Measurements from ENCODE around the gene PCK2. TPM values are rescaled to one million over a fixed set of nuclear protein-coding genes. Genes with fewer than 3 reads are reported as not detected.
A peak's percentile ranks its signal among the peaks of the same experiment; 100 is the strongest.

PCK2 gene
- total RNA-seq, 1 experiment from 2014 or later, result 16.8 TPM

- H3K27ac ChIP-seq (ENCODE audit: low read depth, low read length, poor library complexity, severe bottlenecking), result no peak overlapping the region
- TF ChIP-seq CTCF (conservative IDR thresholded peaks at IDR 0.05; ENCODE audit: low read depth, low read length) (no peak), EZH2 (IDR thresholded peaks at IDR 0.05; ENCODE audit: borderline replicate concordance, low read depth, low read length, poor library complexity, severe bottlenecking) (no peak)
- intact Hi-C loops (cut with micrococcal nuclease; ENCODE audit: unreplicated experiment), result no loop called here
- ChIA-PET CTCF (no interaction called here), POLR2A (ENCODE audit: low non-redundant PET) (no interaction called here)
- DNase-seq (ENCODE audit: low spot score), result no peak
- no peaks in the 10 kb centered on the region for H3K4me1 ChIP-seq (ENCODE audit: insufficient read depth, low read length, poor library complexity, severe bottlenecking)
- no TSS peak for BruUV-seq (replicated peaks)
- H3K4me3 ChIP-seq (ENCODE audit: low read depth, low read length, poor library complexity, severe bottlenecking), result no peak overlapping the region
- no peaks in the 10 kb centered on the region for H3K27me3 ChIP-seq (replicated peaks; ENCODE audit: insufficient read depth, low read depth, low read length, poor library complexity)
- peaks cover 28% of the 10 kb centered on the region for H3K36me3 ChIP-seq (ENCODE audit: insufficient read depth, low read length, poor library complexity, severe bottlenecking)
- no peaks in the 10 kb centered on the region for H3K9me3 ChIP-seq (ENCODE audit: low read depth, low read length, poor library complexity, severe bottlenecking)
These were observed 28.8 kb downstream of the PCK2 start for GRCh38 chr14:24122898-24123297.

DNA sequence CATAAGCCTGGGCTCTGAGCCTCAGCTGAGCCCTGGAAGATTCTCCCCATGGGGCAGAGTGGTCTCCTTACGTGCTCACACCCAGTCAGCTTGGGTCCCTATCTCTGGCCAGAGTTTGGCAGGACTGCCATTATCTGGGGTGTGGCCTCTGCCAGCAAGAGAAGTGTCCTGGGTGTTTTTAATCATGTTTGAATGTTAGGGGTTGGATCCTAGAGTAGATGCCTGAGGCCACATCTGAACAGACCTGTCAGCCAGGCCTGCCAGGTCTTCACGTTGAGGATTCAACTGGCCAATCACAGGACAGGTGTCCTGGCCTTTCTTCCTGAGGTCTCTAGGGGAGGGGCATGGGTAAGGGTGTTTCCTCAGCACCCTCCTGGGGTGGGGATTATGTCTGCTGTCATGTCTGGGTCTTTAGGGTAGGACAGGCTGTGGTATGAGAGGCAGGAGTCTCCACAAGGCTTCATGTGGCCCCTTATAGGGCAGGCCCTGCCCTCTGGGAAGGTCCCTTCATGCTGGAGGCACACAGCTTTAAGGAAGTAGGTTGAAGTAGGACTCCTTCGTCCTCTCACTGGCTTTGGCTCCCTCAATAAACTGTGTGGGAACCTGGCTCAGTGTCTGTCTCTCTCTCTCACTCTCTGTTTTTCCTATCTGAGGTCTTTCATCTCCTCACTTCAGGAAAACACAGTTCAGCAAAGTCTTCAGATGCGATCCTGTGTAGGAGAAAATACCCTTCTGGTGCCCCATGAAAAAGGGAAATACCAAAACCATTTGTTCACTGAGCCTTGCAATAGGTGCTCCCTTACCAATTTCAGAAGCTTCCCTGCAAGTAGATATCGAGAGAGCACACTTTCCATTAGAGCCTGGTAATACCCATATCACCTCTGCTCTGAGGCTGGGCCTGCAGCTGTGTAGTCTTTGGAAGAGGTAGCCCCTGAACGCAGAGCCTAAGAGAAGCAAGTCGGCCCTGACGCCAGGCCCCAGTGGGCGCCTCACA is 29.6 kb downstream of the PCK2 start:
- Histone ChIP-seq H3K9me3 (ENCODE audit: low read depth, low read length, poor library complexity, severe bottlenecking) (no peaks in the 10 kb centered on the region), H3K27me3 (replicated peaks; ENCODE audit: insufficient read depth, low read depth, low read length, poor library complexity) (no peaks in the 10 kb centered on the region), H3K4me3 (ENCODE audit: low read depth, low read length, poor library complexity, severe bottlenecking) (no peak overlapping the region), H3K27ac (ENCODE audit: low read depth, low read length, poor library complexity, severe bottlenecking) (no peak overlapping the region), H3K4me1 (ENCODE audit: insufficient read depth, low read length, poor library complexity, severe bottlenecking) (no peaks in the 10 kb centered on the region), H3K36me3 (ENCODE audit: insufficient read depth, low read length, poor library complexity, severe bottlenecking) (peaks cover 20% of the 10 kb centered on the region)
- intact Hi-C loops (cut with micrococcal nuclease; ENCODE audit: unreplicated experiment), result no loop called here
- TF ChIP-seq EZH2 (IDR thresholded peaks at IDR 0.05; ENCODE audit: borderline replicate concordance, low read depth, low read length, poor library complexity, severe bottlenecking), result no peak
- TF ChIP-seq CTCF (conservative IDR thresholded peaks at IDR 0.05; ENCODE audit: low read depth, low read length), result no peak
- POLR2A ChIA-PET (ENCODE audit: low non-redundant PET), result no interaction called here
- CTCF ChIA-PET, result no interaction called here
- BruUV-seq (replicated peaks), result TSS peak; percentile 39
- DNase-seq (ENCODE audit: low spot score), result no peak

DNA sequence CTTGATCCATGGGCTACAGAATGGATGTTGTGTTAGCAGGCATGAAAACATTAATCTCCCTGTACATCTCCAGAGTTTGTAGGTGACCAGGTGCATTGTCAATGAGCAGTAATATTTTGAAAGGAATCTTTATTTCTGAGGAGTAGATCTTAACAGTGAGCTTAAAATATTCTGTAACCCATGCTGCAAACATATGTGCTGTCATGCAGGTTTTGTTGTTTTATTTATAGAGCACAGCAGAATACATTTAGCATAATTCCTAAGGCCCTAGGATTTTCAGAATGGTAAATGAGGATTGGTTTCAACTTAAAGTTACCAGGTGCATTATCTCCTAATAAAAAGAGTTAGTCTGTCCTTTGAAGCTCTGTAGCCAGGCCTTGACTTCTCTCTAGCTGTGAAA is 32.8 kb downstream of the PCK2 start:
- no TSS peak for BruUV-seq (replicated peaks)
- Histone ChIP-seq H3K36me3 (ENCODE audit: insufficient read depth, low read length, poor library complexity, severe bottlenecking) (no peaks in the 10 kb centered on the region), H3K4me1 (ENCODE audit: insufficient read depth, low read length, poor library complexity, severe bottlenecking) (no peaks in the 10 kb centered on the region), H3K27ac (ENCODE audit: low read depth, low read length, poor library complexity, severe bottlenecking) (no peak overlapping the region), H3K27me3 (replicated peaks; ENCODE audit: insufficient read depth, low read depth, low read length, poor library complexity) (no peaks in the 10 kb centered on the region), H3K4me3 (ENCODE audit: low read depth, low read length, poor library complexity, severe bottlenecking) (no peak overlapping the region), H3K9me3 (ENCODE audit: low read depth, low read length, poor library complexity, severe bottlenecking) (no peaks in the 10 kb centered on the region)
- TF ChIP-seq CTCF (conservative IDR thresholded peaks at IDR 0.05; ENCODE audit: low read depth, low read length) (no peak), EZH2 (IDR thresholded peaks at IDR 0.05; ENCODE audit: borderline replicate concordance, low read depth, low read length, poor library complexity, severe bottlenecking) (no peak)
- intact Hi-C loops (cut with micrococcal nuclease; ENCODE audit: unreplicated experiment), result no loop called here
- POLR2A ChIA-PET (ENCODE audit: low non-redundant PET), result no interaction called here
- CTCF ChIA-PET, result no interaction called here
- DNase-seq (ENCODE audit: low spot score), result no peak

Measured in A673 (cell line).